ENCODE results near the gene PDSS2. TPM values are rescaled to one million over a fixed set of nuclear protein-coding genes. Genes with fewer than 3 reads are reported as not detected.

PDSS2 gene
- total and polyA plus RNA-seq, 9 of the 15 experiments (the other 6 are each of a cell fraction or from before 2014, with no cell fraction given), result 5.8 to 21.1 (median 12.0) TPM

DNA sequence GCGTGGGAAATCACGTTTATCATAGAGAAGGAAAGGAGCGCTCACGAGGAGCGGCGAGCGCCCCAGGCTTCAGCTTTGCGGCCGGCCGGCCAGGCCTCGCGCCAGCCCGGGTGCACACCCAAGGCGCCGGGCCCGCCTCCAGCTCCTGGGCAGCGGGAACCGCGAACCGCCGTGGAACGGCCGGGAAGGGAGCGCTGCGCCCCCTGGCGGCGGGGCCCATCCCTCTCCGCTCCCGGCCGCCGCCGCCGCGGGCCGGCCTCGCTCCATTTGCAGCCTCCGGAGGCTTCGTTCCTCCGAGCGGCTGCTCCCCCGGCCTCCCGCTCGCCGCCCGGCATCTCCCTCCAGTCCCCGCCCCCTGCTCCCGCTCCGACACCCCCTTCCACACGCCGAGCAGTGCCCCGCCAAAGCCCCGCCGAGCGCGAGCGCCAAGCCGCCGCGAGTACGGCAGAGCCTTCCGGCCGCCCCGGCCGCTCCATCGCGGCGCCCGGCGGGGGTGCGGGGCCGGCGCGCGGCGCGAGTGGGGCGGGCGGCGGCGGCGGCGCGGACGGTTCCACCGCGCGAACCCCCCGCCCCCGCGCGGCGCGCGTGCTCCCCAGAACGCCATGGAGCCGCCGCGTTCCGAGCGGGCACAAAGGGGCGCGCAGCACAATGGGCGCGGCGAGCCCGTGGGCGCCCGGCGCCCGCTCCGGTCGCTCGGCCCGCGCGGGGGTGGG is 345.0 kb downstream of the PDSS2 start (continued):
- TF ChIP-seq, protein P1, sequence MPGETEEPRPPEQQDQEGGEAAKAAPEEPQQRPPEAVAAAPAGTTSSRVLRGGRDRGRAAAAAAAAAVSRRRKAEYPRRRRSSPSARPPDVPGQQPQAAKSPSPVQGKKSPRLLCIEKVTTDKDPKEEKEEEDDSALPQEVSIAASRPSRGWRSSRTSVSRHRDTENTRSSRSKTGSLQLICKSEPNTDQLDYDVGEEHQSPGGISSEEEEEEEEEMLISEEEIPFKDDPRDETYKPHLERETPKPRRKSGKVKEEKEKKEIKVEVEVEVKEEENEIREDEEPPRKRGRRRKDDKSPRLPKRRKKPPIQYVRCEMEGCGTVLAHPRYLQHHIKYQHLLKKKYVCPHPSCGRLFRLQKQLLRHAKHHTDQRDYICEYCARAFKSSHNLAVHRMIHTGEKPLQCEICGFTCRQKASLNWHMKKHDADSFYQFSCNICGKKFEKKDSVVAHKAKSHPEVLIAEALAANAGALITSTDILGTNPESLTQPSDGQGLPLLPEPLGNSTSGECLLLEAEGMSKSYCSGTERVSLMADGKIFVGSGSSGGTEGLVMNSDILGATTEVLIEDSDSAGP (CRISPR knock-in tag; IDR thresholded peaks at IDR 0.05), result no peak
- TF ChIP-seq MAFF (IDR thresholded peaks at IDR 0.05; ENCODE audit: low read length) (no peak), KDM5B (IDR thresholded peaks at IDR 0.05; ENCODE audit: insufficient replicate concordance, low read depth, low read length) (peak; percentile 65), HMG20A (CRISPR knock-in tag; conservative IDR thresholded peaks at IDR 0.05) (no peak), ZNF766 (CRISPR knock-in tag; conservative IDR thresholded peaks at IDR 0.05) (0 out of 2 replicates have a peak, but pooled peaks have one; percentile 20), POLR2G (IDR thresholded peaks at IDR 0.05; ENCODE audit: low read depth, low read length) (peak; percentile 85), SMAD3 (CRISPR knock-in tag; conservative IDR thresholded peaks at IDR 0.05) (no peak), DMBX1 (CRISPR knock-in tag; IDR thresholded peaks at IDR 0.05; ENCODE audit: borderline replicate concordance) (peak; percentile 61), CBX1 (IDR thresholded peaks at IDR 0.05; ENCODE audit: low read depth) (0 out of 2 replicates have a peak, but pooled peaks have one; percentile 37), ZNF436 (CRISPR knock-in tag; IDR thresholded peaks at IDR 0.05) (no peak), MECOM (CRISPR knock-in tag; IDR thresholded peaks at IDR 0.05) (no peak), HDAC8 (tag; IDR thresholded peaks at IDR 0.05) (peak; percentile 23; the same call in 1 of the 2 replicates), MTA3 (IDR thresholded peaks at IDR 0.05; ENCODE audit: borderline replicate concordance) (peak; percentile 90), TAF1 (IDR thresholded peaks at IDR 0.05; ENCODE audit: control insufficient read depth, extremely low read depth, insufficient read depth, low read length, severe bottlenecking) (peak; percentile 47), HNRNPL (IDR thresholded peaks at IDR 0.05; ENCODE audit: low read depth, low read length) (peak; percentile 67; the same call in 1 of the 2 replicates)
- TF ChIP-seq, protein P2, sequence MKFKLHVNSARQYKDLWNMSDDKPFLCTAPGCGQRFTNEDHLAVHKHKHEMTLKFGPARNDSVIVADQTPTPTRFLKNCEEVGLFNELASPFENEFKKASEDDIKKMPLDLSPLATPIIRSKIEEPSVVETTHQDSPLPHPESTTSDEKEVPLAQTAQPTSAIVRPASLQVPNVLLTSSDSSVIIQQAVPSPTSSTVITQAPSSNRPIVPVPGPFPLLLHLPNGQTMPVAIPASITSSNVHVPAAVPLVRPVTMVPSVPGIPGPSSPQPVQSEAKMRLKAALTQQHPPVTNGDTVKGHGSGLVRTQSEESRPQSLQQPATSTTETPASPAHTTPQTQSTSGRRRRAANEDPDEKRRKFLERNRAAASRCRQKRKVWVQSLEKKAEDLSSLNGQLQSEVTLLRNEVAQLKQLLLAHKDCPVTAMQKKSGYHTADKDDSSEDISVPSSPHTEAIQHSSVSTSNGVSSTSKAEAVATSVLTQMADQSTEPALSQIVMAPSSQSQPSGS (CRISPR knock-in tag; IDR thresholded peaks at IDR 0.05), result no peak
- TF ChIP-seq, protein P3, sequence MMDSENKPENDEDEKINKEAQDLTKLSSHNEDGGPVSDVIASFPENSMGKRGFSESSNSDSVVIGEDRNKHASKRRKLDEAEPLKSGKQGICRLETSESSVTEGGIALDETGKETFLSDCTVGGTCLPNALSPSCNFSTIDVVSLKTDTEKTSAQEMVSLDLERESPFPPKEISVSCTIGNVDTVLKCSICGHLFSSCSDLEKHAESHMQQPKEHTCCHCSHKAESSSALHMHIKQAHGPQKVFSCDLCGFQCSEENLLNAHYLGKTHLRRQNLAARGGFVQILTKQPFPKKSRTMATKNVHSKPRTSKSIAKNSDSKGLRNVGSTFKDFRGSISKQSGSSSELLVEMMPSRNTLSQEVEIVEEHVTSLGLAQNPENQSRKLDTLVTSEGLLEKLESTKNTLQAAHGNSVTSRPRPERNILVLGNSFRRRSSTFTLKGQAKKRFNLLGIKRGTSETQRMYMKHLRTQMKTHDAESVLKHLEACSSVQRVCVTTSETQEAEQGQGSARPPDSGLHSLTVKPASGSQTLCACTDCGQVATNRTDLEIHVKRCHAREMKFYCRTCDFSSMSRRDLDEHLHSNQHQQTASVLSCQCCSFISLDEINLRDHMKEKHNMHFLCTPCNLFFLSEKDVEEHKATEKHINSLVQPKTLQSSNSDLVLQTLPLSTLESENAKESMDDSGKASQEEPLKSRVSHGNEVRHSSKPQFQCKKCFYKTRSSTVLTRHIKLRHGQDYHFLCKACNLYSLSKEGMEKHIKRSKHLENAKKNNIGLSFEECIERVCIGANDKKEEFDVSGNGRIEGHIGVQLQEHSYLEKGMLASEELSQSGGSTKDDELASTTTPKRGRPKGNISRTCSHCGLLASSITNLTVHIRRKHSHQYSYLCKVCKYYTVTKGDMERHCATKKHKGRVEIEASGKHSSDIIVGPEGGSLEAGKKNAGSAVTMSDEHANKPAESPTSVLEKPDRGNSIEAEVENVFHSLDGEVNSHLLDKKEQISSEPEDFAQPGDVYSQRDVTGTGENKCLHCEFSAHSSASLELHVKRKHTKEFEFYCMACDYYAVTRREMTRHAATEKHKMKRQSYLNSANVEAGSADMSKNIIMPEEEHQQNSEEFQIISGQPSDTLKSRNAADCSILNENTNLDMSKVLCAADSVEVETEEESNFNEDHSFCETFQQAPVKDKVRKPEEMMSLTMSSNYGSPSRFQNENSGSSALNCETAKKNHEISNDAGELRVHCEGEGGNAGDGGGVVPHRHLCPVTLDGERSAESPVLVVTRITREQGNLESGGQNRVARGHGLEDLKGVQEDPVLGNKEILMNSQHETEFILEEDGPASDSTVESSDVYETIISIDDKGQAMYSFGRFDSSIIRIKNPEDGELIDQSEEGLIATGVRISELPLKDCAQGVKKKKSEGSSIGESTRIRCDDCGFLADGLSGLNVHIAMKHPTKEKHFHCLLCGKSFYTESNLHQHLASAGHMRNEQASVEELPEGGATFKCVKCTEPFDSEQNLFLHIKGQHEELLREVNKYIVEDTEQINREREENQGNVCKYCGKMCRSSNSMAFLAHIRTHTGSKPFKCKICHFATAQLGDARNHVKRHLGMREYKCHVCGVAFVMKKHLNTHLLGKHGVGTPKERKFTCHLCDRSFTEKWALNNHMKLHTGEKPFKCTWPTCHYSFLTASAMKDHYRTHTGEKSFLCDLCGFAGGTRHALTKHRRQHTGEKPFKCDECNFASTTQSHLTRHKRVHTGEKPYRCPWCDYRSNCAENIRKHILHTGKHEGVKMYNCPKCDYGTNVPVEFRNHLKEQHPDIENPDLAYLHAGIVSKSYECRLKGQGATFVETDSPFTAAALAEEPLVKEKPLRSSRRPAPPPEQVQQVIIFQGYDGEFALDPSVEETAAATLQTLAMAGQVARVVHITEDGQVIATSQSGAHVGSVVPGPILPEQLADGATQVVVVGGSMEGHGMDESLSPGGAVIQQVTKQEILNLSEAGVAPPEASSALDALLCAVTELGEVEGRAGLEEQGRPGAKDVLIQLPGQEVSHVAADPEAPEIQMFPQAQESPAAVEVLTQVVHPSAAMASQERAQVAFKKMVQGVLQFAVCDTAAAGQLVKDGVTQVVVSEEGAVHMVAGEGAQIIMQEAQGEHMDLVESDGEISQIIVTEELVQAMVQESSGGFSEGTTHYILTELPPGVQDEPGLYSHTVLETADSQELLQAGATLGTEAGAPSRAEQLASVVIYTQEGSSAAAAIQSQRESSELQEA (IDR thresholded peaks at IDR 0.05; ENCODE audit: low read depth), result no peak
